ENCODE data around the gene UNC45A. TPM values are rescaled to one million over a fixed set of nuclear protein-coding genes. Genes with fewer than 3 reads are reported as not detected.

UNC45A gene
- total RNA-seq, 1 donor from 2014 or later: 56.2 TPM

DNA sequence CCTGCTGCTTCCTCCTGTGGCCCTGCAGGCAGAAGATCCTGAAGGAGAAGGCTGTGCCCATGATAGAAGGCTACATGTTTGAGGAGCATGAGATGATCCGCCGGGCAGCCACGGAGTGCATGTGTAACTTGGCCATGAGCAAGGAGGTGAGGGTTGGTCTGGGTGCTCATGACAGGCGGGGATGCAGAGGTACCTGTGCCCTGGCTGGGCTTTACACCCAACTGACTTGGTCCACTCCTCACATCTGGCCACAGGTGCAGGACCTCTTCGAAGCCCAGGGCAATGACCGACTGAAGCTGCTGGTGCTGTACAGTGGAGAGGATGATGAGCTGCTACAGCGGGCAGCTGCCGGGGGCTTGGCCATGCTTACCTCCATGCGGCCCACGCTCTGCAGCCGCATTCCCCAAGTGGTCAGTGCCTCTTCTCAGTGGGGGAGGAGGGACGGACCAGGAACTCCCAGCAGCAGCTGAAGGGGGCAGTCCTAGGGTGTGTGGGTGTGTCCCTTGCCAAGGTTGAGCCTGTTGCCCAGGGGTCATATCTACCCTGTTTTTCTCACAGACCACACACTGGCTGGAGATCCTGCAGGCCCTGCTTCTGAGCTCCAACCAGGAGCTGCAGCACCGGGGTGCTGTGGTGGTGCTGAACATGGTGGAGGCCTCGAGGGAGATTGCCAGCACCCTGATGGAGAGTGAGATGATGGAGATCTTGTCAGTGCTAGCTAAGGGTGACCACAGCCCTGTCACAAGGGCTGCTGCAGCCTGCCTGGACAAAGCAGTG is 18.0 kb downstream of the UNC45A start:
- Histone ChIP-seq H3K27ac (ENCODE audit: low read depth, low read length) (no peak overlapping the region), H3K9ac (ENCODE audit: low read length) (no peak overlapping the region), H2AFZ (ENCODE audit: low read depth, low read length) (no peak overlapping the region), H3K27me3 (ENCODE audit: insufficient read depth, low read length) (no peaks in the 10 kb centered on the region), H3K4me1 (ENCODE audit: insufficient read depth, low read length) (peaks cover 26% of the 10 kb centered on the region), H3K79me2 (ENCODE audit: insufficient read depth, low read length) (peaks cover 3% of the 10 kb centered on the region), H4K20me1 (ENCODE audit: insufficient read depth, low read length) (peaks cover 3% of the 10 kb centered on the region), H3K36me3 (ENCODE audit: insufficient read depth, low read length) (peaks cover 21% of the 10 kb centered on the region), H3K9me3 (ENCODE audit: insufficient read depth, low read depth, low read length) (no peaks in the 10 kb centered on the region), H3K4me3 (ENCODE audit: insufficient read depth, low read depth, low read length) (no peak overlapping the region), H3K4me2 (ENCODE audit: low read length) (no peak overlapping the region)
- peaks cover 18% of the 10 kb centered on the region for H3K36me3 Mint-ChIP-seq (ENCODE audit: low read depth, unreplicated experiment)
- no peaks in the 10 kb centered on the region for H3K9me3 Mint-ChIP-seq (ENCODE audit: unreplicated experiment)
- no peaks in the 10 kb centered on the region for H3K4me1 Mint-ChIP-seq (ENCODE audit: low read depth, unreplicated experiment)
- H3K27me3 Mint-ChIP-seq (ENCODE audit: low read depth, unreplicated experiment): no peaks in the 10 kb centered on the region
- no peak for DNase-seq (ENCODE audit: low read depth)
- no peak overlapping the region for H3K4me3 Mint-ChIP-seq (ENCODE audit: unreplicated experiment)
- TF ChIP-seq, protein P1, sequence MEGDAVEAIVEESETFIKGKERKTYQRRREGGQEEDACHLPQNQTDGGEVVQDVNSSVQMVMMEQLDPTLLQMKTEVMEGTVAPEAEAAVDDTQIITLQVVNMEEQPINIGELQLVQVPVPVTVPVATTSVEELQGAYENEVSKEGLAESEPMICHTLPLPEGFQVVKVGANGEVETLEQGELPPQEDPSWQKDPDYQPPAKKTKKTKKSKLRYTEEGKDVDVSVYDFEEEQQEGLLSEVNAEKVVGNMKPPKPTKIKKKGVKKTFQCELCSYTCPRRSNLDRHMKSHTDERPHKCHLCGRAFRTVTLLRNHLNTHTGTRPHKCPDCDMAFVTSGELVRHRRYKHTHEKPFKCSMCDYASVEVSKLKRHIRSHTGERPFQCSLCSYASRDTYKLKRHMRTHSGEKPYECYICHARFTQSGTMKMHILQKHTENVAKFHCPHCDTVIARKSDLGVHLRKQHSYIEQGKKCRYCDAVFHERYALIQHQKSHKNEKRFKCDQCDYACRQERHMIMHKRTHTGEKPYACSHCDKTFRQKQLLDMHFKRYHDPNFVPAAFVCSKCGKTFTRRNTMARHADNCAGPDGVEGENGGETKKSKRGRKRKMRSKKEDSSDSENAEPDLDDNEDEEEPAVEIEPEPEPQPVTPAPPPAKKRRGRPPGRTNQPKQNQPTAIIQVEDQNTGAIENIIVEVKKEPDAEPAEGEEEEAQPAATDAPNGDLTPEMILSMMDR (IDR thresholded peaks at IDR 0.05; ENCODE audit: insufficient read depth, low read depth, low read length): no peak
- no peak for TF ChIP-seq EZH2 (IDR thresholded peaks at IDR 0.05; ENCODE audit: insufficient read depth, low read length)
- no peak for FAIRE-seq
- no peak overlapping the region for H3K27ac Mint-ChIP-seq (ENCODE audit: unreplicated experiment)

DNA sequence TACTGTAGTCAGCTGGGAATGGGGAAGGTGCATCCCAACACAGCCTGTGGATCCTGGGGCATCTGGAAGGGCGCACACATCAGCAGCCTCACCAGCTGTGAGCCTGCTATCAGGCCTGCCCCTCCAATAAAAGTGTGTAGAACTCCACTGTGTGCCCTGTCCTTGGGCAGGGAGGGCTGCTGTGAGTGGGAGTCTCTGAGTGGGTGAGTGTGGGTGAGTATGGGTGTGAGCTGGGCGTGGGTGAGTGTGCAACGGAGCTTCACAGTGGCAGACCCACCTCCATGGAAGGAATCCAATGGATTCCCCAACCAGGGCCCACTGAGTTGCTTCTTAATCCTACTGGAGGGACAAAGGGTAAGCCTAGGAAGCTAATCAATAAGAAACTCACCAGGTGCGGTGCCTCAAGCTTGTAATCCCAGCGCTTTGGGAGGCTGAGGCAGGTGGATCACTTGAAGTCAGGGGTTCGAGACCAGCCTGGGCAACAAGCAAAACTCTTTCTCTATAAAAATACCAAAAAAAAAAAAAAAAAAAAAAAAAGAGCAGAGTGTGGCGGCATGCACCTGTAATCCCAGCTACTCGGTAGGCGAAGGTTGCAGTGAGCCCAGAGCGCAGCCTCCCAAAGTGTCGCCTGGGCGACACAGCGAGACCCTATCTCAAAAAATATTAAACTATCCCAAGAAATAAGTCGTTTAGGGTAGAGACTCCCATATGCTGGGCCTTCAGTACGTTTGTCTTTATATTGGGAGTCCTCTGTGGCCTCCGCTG is 19.0 kb downstream of the UNC45A start:
- no peak overlapping the region for H3K27ac ChIP-seq (ENCODE audit: low read depth, low read length)
- H3K36me3 ChIP-seq (ENCODE audit: insufficient read depth, low read length): peaks cover 21% of the 10 kb centered on the region
- no peak overlapping the region for H3K4me3 ChIP-seq (ENCODE audit: insufficient read depth, low read depth, low read length)

More for the DNA sequence above, 19.0 kb downstream of the UNC45A start:
- H2AFZ ChIP-seq (ENCODE audit: low read depth, low read length): peak overlapping the region; percentile 80
- FAIRE-seq: no peak
- H3K9me3 Mint-ChIP-seq (ENCODE audit: unreplicated experiment): no peaks in the 10 kb centered on the region
- no peaks in the 10 kb centered on the region for H3K27me3 ChIP-seq (ENCODE audit: insufficient read depth, low read length)
- H3K4me3 Mint-ChIP-seq (ENCODE audit: unreplicated experiment): no peak overlapping the region
- H3K4me1 Mint-ChIP-seq (ENCODE audit: low read depth, unreplicated experiment): no peaks in the 10 kb centered on the region
- H3K79me2 ChIP-seq (ENCODE audit: insufficient read depth, low read length): peaks cover 3% of the 10 kb centered on the region
- peak overlapping the region; percentile 96 for H3K4me2 ChIP-seq (ENCODE audit: low read length)
- H3K4me1 ChIP-seq (ENCODE audit: insufficient read depth, low read length): peaks cover 26% of the 10 kb centered on the region
- no peaks in the 10 kb centered on the region for H3K9me3 ChIP-seq (ENCODE audit: insufficient read depth, low read depth, low read length)
- no peak overlapping the region for H3K27ac Mint-ChIP-seq (ENCODE audit: unreplicated experiment)
- H3K36me3 Mint-ChIP-seq (ENCODE audit: low read depth, unreplicated experiment): peaks cover 13% of the 10 kb centered on the region
- H3K27me3 Mint-ChIP-seq (ENCODE audit: low read depth, unreplicated experiment): no peaks in the 10 kb centered on the region
- no peak overlapping the region for H3K9ac ChIP-seq (ENCODE audit: low read length)
- TF ChIP-seq EZH2 (IDR thresholded peaks at IDR 0.05; ENCODE audit: insufficient read depth, low read length): no peak
- TF ChIP-seq, protein P1 (IDR thresholded peaks at IDR 0.05; ENCODE audit: insufficient read depth, low read depth, low read length): no peak
- no peak for DNase-seq (ENCODE audit: low read depth)
- H4K20me1 ChIP-seq (ENCODE audit: insufficient read depth, low read length): peaks cover 5% of the 10 kb centered on the region

Data from astrocyte (in vitro differentiated cells and primary cell).